HG02885 (cell line): ENCODE results near the gene KIR2DL1.
"Not testable (repeated sequence)": the region's sequence is repeated elsewhere in the genome, so short reads cannot be mapped to it uniquely, and the experiment has no call there.

Experiments used
- ATAC-seq: cut with Tn5 transposase; IDR thresholded peaks from one replicate; pipeline ENCODE4 v1.9.1; 2021; ENCODE audit warnings: mild to moderate bottlenecking; ENCODE audit not compliant: unreplicated experiment, poor library complexity

Gene KIR2DL1

GRCh38 chr19:54816251-54816650 lies 46.7 kb downstream of the KIR2DL1 start, which contains the start of gene KIR3DL1:
Gene KIR3DL1, plus strand, starts transcription at chr19:54816468.
- not testable (repeated sequence) for ATAC-seq

DNA sequence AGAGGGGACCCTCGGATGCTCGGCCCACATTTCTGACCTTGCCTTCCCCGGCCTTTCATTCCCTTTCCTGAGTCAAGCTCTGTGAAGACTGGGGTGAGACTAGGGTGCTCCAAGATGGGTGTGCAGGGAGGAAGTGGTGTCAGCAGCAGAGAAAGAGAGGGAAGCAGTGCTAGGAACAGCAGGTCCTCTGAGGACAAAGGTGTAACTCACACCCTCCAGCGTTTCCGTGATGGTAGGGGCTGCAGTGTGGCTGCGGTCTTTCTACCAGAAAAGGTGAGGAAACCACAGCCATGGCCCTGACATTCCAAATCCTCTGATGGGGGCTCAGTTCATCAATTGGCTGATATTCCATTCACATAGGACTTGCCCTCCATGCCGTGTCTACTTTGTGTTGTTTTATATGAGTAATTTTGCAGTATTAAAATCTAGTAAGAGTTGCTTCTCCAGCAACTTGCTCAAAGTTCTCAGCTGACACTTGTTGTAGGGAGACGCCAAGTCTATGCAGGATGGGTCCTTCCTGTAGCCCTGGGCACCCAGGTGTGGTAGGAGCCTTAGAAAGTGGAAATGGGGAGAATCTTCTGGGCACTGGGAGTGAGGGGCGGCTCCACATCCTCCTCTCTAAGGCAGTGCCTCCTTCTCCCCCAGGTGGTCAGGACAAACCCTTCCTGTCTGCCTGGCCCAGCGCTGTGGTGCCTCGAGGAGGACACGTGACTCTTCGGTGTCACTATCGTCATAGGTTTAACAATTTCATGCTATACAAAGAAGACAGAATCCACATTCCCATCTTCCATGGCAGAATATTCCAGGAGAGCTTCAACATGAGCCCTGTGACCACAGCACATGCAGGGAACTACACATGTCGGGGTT lies 48.3 kb downstream of the KIR2DL1 start:
- no peak for ATAC-seq

DNA sequence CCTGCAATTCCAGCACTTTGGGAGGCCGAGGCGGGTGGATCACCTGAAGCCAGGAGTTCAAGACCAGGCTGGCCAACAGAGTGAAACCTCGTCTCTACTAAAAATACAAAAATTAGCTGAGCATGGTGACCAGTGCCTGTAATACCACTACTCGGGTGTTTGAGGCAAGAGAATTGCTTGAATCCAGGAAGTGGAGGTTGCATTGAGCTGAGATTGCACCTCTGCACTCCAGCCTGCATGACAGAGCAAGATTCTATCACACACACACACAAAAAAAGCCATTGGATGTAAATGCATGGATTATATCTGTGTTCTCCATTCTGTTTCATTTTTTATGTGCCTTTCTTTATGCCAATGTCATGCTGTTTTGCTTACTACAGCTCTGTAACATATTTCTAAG lies 54.8 kb downstream of the KIR2DL1 start:
- ATAC-seq = not testable (repeated sequence)

- ATAC-seq = not testable (repeated sequence)
Observed at GRCh38 chr19:54825326-54825725, 55.7 kb downstream of the KIR2DL1 start.

- not testable (repeated sequence) for ATAC-seq
Observed at GRCh38 chr19:54828064-54828463, 58.5 kb downstream of the KIR2DL1 start.

GRCh38 chr19:54832496-54832895 lies 62.9 kb downstream of the KIR2DL1 start, which contains the start of gene KIR2DS4:
Gene KIR2DS4, plus strand, starts transcription at chr19:54832676.
- not testable (repeated sequence) for ATAC-seq
